M059J (cell line): Measurements from ENCODE around the gene SMIM13. TPM values are rescaled to one million over a fixed set of nuclear protein-coding genes. Genes with fewer than 3 reads are reported as not detected.
A peak's percentile ranks its signal among the peaks of the same experiment; 100 is the strongest.

Source experiments
- DNase-seq: peaks from one replicate; pipeline ENCODE4 v3.0.0-alpha.2; 2012; ENCODE audit warnings: low read depth
- total RNA-seq: library from RNA; depleted of rRNA; stranded (reverse); fragments of >200 nt; shearing (Covaris generic); gene quantifications from 2 replicates; pipeline ENCODE4 v1.2.3, GENCODE V29; 2014

Gene SMIM13
- total RNA-seq, 1 experiment from 2014 or later = 26.8 TPM

DNA sequence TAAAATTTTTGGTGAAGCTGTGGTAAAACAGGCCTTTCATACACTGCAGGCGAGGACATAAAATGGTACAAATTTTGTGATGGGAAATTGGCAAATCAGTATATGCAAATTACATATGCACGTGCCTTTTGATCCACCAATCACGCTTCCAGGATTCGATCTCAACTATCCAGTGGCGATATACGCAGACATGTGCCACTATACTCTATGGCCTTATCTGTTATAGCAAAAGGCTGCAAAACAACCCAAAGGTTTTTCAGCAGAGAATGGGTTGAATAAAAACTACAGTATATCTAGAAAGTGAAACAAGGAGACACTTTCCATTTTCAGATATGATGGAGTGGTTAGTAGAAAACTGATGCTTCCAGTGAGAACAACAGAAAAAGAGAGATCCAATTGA is 59.8 kb downstream of the SMIM13 start:
- DNase-seq = no peak

DNA sequence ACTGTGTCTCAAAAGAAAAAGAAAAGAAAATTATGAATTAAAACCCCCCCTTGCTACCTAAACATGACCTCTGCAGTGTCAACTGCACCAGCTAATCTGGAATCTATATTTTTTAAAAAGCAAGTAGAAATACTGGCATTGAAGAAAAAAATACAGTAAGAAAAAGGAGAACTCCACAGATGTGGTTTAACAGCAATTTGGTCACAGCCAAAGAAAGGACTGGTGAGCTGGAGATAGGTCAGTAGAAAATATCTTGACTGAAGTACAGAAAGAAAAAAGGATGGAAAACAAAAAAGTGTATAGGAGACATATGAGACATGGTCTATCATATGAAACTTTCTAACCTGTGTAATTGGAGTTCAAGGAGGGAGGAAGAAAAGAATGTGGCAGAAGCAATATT is 62.0 kb downstream of the SMIM13 start:
- DNase-seq = no peak

DNA sequence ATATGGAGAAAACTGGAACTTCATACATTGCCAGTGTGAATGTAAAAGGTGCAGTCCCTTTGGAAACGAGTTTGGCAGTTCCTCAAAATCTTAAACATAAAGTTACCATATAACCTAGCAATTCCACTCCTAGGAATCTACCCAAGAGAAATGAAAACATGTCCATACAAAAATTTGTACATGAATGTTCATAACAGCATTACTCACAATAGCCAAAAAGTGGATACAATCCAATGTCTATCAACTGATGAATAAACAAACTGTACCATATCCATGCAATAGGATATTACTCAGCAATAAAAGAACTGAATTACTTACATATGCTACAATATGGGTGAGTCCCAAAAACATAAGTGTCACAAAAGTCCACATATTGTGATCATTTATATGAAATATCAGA is 66.6 kb downstream of the SMIM13 start:
- DNase-seq = no peak

DNA sequence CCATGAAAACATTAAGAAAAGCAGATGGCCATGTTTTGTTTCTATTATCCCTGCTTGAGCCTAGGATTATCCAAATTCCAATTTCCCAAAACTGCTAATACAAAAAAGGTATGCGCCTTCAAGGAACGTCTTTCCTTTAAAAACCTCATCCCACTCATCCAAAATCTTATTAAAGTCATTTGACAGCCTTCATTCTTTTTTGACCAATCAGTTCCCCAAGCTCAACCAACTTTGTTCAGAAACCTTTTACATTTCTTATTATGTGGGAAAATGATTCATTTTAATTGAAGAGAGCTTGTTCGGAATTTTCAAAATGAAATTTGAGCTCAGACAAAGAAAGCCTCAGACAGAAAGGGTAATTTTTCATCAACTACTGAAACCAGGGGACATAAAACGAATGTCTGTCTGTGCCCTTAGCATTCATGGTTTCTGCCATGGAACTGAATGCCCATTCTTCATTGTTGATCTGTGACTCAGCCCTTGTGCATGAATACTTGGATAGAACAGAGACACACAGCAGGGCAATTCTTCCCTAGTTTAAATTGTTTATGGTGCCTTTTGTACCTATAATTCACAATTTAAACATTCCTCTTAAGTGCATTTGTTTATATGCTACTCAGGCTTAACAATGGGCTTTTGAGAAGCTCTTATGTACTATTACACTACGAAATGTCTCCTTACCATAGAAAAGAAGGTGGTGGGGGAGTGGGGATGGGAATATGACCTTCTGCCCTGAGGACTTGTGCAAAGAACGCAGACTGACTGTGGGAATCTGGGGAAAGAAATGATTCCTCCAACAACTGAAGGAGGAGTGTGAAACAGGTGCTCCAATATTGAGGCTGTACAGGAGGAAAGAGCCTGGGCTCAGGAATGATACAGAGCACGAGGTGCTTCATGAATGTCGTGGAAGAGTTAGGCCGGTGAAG is 67.7 kb downstream of the SMIM13 start:
- peak; percentile 88 for DNase-seq

DNA sequence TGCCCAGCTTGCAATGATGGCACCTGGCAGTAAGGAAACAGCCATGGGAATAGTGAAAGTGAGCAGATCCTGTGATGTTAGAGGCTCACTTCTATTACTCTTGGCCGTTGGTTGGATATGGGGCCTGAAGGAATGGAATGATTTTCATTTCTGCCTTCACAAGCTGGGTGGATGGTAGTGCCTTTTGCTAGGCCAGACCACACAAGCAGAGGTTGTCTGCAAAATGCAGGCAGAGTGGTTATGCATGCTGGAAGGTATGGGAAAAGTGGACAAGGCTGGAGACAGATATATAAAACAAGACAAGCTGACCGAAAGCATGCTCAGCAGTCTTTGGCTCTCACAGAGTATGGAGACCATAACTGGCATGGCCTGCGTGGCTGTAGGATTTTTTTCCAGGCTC is 68.6 kb downstream of the SMIM13 start:
- no peak for DNase-seq

DNA sequence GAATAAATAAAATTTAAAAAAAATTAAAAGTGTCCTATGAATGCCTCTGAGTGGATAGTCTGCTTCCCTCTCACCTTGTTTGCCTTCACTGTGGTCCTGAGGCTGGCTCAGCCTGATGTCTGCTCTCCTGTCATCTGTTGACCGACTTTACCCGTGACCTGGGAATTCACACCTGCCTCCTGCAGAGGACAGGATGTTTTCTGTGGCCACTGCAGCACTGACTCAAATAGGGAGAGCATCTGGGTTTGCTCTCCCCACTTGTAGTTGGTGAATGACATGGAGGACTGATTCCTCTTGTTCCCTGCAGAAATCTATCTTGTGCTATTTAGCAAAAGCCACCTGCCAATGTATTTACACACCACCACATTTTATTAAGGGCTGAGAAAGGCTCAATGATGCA is 70.3 kb downstream of the SMIM13 start:
- DNase-seq = no peak

DNA sequence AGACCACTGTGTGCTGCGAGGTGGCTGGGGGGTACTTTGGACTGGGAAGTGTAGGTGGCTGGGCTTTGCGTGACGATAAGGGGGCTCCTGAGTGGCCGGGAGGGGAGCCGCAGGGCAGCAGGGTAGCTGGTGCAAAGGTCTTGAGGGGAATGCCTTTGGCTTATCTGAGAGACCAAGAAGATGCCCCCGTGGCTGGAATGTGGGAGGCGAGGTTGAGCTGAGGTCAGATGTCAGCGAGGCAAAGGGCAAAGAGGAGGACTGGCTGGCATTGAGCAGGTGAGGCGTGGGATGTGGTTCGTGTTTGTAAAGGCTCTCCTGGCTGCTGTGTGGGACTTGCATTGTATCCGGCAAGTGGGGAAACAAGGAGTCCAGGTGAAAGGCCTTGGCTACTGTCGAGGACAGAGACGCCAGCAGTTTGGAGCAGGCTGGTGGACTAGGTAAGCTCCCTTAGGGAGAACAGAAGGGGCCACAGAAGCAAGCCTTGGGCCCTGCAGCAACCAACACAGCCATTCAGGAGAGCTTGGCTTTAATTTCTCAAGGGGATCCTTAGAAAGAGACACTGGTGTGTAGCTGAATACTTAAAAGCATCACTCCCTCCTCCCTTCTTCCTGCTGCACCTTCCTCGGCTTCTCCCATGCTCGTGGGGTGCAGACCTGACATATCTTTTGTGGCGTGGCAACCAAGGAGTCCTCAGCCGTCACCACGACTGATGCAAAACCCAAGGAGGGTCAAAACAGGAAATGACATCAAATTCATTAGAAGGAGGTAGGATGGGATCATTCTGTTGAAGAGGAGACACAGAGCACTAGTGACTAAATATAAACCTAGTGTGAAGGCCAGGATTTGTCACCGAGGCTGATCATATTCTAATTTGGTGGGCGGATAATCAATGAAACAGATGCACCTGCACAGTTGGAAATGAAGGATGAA is 71.3 kb downstream of the SMIM13 start:
- no peak for DNase-seq

DNA sequence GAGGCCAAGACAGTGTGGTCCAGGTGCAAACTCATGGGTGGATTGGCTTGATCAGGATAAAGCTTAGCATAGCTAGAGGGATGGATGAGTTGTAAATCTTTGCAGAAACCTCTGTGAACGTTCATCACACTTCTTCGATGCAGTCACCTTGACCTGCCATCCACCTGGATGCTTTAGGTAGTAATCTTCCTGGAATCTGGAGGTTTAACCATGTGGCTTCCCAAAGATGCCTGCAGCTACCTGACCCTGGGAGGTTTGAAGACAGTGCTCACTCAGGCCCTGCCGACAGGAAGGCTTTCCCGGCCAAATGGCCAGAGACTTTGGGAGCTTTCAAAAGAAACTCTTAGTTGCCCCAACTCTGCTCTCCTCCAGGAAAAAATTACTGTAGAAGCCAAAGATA is 73.3 kb downstream of the SMIM13 start:
- DNase-seq = no peak

DNA sequence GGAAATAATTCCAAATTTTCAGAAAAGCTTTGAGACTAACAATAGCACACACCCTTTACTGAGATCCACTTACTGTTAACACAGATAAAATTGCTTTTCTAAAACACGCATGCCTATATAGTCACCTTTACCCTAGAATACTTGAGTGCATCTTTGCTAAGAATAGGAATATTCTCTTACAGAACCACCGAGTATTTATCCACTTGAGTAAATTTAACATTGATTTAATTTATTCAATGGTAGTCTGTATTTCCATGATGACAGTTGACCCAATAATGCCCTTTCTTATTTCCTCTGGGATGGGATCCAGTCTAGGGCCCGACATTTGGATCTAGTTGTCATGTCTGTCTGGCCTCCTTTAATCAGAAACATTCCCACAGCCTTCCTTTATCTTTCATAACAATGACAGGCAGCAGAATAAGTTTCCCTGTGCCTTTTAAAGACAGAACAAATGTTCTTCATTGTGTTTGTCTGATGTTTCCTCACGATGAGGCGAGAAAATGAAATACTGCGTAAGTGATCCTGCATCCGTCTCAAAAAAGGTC is 74.5 kb downstream of the SMIM13 start:
- no peak for DNase-seq

DNA sequence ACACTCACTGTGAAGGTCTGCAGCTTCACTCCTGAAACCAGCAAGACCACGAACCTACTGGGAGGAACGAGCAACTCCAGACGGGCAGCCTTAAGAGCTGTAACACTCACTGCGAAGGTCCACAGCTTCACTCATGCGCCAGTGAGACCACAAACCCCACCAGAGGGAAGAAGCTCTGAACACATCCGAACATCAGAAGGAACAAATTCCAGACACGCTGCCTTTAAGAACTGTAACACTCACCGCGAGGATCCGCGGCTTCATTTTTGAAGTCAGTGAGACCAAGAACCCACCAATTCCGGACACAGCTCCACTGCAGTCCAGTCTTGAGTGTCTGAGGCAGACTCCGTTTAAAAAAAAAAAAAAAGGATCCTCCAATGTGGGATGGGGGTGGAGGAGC is 78.3 kb downstream of the SMIM13 start:
- no peak for DNase-seq

DNA sequence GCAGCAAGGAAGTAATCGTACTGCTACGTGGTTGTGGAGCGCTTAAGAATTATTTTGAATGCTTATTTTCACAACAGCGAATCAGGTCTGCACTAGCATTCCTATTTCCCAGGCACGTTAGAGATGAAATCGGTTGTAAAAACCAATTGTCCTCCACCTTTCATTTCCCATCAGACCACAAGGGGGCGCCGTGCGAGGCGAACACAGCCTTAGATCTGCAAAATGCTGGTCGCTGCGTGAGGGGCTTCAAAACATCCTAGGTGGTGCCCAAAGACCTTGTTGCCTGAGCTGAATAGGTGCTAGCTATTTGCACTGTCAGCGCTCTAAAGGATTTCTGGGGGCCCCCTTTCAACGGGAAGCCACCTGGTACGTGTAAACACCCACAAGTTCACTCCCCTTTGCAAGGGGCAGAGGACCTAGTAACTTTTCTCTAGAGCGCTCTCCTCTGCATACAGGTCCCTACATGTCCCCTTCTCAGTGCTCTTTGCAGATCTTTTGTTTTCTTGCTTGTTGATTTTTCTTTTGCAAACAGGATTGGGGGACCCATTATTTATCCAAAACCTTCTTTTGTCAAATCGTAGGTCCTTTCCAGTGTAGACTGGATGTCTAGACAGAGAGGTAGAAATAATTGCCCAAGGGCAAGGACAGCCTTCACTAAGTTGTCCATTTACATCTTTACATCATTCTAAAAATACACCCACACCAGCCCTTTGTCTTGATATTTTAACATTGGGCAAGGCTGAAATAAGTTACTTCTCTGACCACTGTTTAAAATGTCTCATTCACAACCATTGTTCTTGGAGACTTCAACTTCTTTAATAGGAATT is 79.1 kb downstream of the SMIM13 start:
- peak; percentile 56 for DNase-seq

DNA sequence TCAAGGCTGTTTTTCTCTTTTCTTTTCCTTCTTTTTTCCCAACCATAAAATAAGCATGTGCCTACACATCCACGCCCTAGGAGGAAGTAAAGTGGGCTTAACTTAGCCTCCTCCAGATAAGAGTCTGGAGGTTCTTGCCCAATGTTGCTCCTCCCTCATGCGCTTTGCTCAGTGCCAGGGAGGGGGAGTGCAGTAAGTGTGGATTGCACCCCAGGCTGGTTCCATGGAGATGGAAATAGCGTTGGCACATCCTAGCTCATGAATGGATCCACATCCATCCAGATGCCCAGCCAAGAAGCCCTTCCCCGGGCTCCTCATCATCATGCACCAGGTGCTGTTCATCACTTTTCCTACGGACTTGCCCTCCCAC is 80.6 kb downstream of the SMIM13 start:
- DNase-seq = no peak

DNA sequence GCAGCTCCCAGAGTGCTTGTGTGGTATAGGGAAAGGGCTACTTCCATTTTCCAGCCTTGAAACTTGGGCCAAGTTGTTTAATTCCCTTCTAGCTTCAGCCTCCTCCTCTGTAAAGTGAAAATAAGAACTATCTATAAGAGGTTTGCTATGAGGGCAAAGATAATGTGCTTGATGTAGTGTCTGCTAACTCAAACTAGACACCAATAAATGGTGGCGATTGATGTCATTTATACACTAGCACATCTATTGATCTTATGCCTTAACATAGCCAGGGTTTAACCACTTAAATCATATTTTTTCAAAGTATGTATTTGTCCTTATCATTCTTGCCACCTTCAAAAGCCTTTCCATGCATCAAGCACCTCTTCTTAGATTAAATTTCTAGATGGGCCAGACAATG is 83.6 kb downstream of the SMIM13 start:
- DNase-seq = no peak

DNA sequence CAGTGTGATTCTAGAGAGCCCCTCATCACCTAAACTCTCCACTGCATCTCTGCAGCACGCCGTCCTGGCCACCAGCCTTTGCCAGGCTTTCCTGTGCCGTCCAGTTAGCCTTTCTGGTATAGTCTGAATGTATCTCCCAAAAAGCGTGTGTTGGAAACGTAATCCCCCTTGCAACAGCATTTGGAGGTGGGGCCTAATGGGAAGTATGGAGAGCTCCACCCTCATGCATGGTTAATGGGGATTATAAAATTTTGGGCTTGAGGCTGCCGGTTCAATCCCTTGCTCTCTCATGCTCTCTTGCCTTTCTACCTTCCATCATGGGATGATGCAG is 85.4 kb downstream of the SMIM13 start:
- DNase-seq = no peak

DNA sequence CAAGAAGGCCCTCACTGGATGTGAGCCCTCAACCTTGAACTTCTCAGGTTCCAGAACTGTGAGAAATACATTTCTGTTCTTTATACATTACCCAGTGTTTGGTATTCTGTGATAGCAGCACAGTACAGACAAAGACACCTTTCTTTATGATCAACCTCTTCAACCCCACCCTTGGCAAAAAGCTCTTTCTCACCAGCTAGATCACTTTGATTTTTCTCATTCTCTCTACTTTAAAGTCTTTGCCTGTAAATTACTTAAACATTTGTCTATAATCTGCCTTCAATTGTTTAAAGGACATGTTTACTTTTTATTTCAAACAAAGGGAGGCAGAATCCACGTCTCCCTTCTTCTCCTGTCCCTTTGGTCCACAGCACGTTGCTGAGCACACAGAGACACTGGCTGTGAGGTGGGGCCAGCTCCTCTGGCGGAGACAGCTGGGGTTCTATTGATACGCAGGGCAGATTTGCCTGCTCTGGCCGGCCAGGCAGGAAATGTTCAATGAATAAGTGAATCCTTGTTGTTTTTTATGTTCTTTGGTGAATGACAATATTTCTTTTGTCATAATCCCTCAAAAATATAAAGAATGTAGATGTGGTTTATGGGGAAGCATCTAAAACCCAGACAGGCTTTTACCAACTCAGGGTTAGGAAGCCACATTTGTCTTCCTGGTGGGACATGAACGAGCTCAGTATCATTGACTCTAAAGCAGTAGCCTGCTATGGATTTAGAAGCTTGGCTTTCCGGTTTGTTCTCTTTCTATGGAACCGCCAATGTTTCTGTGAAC is 86.0 kb downstream of the SMIM13 start:
- no peak for DNase-seq

DNA sequence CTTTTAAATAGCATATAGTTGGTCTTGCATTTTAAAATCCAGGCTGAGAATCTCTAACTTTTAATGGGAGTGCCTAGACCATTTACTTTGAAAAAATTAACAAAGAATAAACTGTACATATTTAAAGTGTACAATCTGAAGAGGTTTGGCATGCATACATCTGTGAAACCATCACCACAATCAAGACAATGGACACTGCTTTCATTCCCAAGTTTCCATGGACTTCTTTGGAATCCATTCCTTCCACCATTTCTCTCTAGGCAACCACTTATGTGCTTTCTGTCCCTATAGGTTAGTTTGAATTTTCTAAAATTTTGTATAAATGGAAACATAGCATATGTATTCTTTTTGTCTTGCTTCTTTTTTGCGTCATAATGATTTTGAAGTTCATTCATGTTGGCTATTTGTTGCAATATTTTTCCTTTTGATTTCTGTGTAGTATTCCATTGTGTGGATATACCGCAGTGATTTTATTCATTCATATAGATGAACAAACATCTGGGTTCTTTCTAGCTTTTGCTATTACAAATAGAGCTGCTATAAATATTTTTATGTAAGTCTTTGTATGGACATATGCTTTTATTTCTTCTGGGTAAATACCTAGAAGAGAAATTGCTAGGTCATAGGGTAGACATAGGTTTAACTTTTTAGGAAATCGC is 88.0 kb downstream of the SMIM13 start:
- no peak for DNase-seq

DNA sequence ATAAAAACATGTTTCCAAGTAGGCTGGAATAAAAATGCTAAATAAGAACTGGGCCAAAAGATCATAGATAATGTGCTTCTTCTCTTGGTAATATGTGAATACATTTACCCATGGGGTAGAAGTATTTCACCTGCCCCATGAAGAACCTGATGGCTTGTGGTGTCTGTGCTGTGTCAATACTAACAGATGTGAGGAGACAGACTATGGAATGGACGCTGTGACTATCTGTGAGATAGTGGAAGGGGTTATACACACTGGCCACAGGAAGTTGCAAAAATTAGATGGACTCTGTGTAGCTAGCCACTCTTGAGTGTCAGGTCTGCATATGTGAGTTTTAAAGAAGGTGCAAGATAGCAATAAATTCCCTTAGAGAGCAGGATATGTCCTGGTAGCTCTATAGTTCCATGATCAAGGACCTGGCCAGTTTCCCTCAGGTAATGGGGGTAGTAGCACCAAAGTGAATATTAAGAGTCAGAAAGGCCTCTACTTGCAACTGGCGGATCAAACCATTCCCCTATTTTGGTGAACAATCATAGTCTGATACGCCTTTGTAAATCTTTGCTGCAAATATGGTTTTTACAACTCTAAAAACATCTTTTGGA is 90.2 kb downstream of the SMIM13 start:
- no peak for DNase-seq

DNA sequence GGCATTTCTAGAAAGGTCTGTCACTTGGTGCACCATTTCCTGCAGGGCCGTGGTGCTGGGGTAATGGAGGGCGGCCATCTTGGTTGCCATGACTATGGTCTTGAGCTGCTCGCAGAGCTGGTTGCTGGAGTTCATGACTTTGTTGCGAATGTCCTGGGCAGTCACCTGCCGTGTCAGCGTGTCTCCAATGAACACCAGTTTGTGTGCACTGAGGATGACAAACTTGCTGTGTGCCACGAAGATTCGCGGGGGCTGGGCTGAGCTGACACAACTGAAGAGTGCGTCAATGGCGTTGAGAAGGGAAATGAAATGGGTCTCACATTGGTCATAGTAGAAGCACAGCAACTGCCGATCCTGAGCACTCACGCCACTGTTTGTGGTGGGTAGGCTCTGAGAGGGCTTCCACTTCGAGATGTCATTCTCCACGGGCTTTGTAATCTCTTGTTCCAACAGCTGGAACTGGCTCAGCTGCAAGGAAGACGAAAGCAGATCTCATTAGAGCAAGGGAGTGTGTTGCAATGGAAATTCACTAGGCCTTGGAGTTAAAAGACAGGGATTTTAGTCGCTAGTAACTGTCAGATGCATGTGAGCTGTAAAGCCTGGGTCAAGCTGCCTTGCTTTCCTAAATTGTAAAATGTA is 91.7 kb downstream of the SMIM13 start:
- no peak for DNase-seq

DNA sequence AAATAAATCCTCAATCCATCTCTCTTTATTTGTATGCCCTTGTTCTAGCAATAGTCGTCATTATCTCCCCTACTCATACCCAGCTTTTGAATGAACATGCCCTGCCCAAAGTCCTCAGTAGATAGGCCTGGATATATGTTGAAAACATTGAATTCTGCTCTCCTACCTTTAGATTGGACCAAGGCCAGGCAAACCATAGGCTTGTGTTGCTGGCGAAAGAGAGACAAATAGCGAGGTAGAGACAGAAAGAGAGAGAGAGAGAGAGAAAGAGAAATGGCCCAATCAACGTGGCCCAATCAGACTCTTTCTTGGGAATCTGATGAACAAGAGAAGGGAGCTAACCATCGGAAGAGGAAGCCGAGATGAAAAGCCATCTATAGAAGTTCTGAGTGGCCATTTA is 93.7 kb downstream of the SMIM13 start:
- DNase-seq = no peak
